ENCODE data around the gene TRMT2A. TPM values are rescaled to one million over a fixed set of nuclear protein-coding genes. Genes with fewer than 3 reads are reported as not detected.

Gene TRMT2A
- total RNA-seq, 1 donor from 2014 or later, result 24.3 TPM

DNA sequence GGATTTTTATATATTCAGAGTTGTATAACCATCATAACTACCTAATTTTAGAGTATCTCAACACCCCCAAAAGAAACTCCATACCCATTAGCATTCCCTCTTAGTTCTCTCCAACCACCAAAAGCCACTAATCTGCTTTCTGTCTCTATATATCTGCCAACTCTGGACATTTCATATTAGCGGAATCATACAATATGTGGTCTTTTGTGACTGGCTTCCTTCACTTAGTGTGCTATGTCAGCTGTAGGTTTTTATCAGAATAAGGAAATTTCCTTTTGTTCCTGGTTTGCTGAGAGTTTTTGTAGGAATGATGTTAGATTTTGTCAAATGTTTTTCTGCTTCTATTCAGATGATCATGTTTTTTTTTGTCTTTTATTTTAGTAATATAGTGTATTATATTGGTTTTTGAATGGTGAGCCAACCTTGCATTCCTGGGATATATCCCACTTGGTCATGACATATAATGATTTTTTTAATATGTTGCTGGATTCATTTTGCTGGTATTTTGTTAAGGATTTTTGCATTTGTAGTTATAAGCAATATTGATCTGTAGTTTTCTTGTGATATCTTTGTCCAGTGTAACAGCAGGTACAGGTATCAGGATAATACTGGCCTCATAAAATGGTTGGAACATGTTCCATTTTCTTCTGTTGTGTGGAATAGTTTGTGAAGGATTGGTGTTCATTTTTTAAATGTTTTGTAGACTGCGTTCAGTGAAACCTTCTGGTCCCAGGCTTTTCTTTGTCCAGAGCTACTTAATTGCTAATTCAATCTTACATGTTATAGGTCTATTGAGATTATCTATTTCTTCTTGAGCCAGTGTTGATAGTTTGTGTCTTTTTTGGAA is 20.2 kb downstream of the TRMT2A start:
- H3K4me3 Mint-ChIP-seq, result no peak overlapping the region
- H3K9me3 Mint-ChIP-seq, result no peaks in the 10 kb centered on the region
- peaks cover 72% of the 10 kb centered on the region for H3K36me3 Mint-ChIP-seq
- no peak overlapping the region for H3K27ac ChIP-seq
- H3K36me3 ChIP-seq, result peaks cover 30% of the 10 kb centered on the region
- H3K4me1 ChIP-seq, result no peaks in the 10 kb centered on the region
- no peak overlapping the region for H3K9ac ChIP-seq
- H3K27me3 Mint-ChIP-seq (ENCODE audit: insufficient read depth, low read depth), result peaks cover 2% of the 10 kb centered on the region
- no peak overlapping the region for H3K4me3 ChIP-seq
- no peaks in the 10 kb centered on the region for H3F3A ChIP-seq (ENCODE audit: low read depth)
- no peak for TF ChIP-seq EZH2phosphoT487 (IDR thresholded peaks at IDR 0.05)
- no peak for TF ChIP-seq EZH2 (IDR thresholded peaks at IDR 0.05)
- TF ChIP-seq, protein P1, sequence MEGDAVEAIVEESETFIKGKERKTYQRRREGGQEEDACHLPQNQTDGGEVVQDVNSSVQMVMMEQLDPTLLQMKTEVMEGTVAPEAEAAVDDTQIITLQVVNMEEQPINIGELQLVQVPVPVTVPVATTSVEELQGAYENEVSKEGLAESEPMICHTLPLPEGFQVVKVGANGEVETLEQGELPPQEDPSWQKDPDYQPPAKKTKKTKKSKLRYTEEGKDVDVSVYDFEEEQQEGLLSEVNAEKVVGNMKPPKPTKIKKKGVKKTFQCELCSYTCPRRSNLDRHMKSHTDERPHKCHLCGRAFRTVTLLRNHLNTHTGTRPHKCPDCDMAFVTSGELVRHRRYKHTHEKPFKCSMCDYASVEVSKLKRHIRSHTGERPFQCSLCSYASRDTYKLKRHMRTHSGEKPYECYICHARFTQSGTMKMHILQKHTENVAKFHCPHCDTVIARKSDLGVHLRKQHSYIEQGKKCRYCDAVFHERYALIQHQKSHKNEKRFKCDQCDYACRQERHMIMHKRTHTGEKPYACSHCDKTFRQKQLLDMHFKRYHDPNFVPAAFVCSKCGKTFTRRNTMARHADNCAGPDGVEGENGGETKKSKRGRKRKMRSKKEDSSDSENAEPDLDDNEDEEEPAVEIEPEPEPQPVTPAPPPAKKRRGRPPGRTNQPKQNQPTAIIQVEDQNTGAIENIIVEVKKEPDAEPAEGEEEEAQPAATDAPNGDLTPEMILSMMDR (IDR thresholded peaks at IDR 0.05), result no peak
- no peak overlapping the region for H3K27ac Mint-ChIP-seq
- no peaks in the 10 kb centered on the region for H3K9me3 ChIP-seq (ENCODE audit: low read depth)
- no peaks in the 10 kb centered on the region for H3K4me1 Mint-ChIP-seq
- no peak overlapping the region for H2AFZ ChIP-seq (replicated peaks)
- no peaks in the 10 kb centered on the region for H3K27me3 ChIP-seq
- H4K20me1 ChIP-seq (ENCODE audit: low read depth), result peaks cover 45% of the 10 kb centered on the region
- H3K4me2 ChIP-seq, result no peak overlapping the region
- peaks cover 66% of the 10 kb centered on the region for H3K79me2 ChIP-seq (ENCODE audit: low read depth)
- DNase-seq (ENCODE audit: low spot score), result no peak

DNA sequence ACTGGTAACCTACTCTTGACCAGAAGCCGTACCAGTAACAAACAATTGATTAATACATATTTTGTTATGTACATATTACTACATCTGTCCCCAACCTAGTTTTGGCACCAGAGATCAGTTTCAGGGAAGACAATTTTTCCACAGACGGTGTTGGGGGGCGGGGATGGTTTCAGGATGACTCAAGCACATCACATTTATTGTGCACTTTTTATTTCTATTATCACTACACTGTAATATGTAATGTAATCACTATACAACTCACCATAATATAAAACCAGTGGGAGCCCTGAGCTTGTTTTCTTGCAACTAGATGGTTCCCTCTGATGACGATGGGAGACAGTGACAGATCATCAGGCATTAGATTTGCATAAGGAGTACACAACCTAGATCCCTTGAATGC is 21.5 kb downstream of the TRMT2A start:
- no peak overlapping the region for H3K27ac ChIP-seq
- H3K27me3 ChIP-seq, result no peaks in the 10 kb centered on the region
- peaks cover 51% of the 10 kb centered on the region for H4K20me1 ChIP-seq (ENCODE audit: low read depth)
- H3F3A ChIP-seq (ENCODE audit: low read depth), result peaks cover 4% of the 10 kb centered on the region
- no peak overlapping the region for H3K9ac ChIP-seq
- peaks cover 61% of the 10 kb centered on the region for H3K79me2 ChIP-seq (ENCODE audit: low read depth)
- no peak for DNase-seq (ENCODE audit: low spot score)
- Mint-ChIP-seq H3K9me3 (no peaks in the 10 kb centered on the region), H3K4me1 (no peaks in the 10 kb centered on the region), H3K27ac (peak overlapping the region; percentile 44), H3K36me3 (peaks cover 78% of the 10 kb centered on the region), H3K27me3 (ENCODE audit: insufficient read depth, low read depth) (peaks cover 5% of the 10 kb centered on the region), H3K4me3 (no peak overlapping the region)
- peaks cover 32% of the 10 kb centered on the region for H3K36me3 ChIP-seq
- H3K4me2 ChIP-seq, result no peak overlapping the region
- H3K4me1 ChIP-seq, result no peaks in the 10 kb centered on the region
- H3K9me3 ChIP-seq (ENCODE audit: low read depth), result no peaks in the 10 kb centered on the region
- TF ChIP-seq EZH2phosphoT487 (IDR thresholded peaks at IDR 0.05) (no peak), EZH2 (IDR thresholded peaks at IDR 0.05) (no peak)
- TF ChIP-seq, protein P1 (IDR thresholded peaks at IDR 0.05), result no peak
- H3K4me3 ChIP-seq, result no peak overlapping the region
- H2AFZ ChIP-seq (replicated peaks), result no peak overlapping the region

DNA sequence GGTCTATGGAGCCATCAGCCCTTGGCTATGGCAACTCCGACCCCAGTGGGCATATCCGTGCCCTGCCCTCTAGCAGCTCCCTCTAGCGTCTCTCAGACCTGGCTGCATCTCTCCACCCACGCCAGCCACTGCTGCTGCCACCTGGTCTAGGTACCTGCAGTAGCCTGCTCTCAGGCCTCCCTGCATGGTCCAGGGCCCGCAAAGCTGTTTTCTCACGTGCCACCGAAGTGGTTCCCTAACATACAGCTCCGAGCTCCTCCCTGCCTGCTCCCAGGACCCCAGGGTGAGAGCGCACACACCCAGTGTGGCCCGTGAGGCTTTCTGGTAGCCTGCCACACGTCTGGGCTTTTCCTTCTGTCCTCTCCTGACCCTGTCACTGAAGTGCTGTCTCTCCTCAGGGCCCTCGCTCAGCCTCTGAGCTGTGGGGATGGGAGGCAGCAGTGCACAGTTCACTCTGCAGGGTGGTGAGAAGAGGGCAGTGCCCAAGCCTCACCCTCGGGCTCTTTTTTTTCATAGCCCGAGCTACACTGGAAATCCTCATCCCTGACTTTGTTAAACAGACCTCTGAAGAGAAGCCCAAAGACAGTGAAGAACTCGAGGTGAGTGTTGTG is 22.7 kb downstream of the TRMT2A start:
- Histone ChIP-seq H4K20me1 (ENCODE audit: low read depth) (peaks cover 51% of the 10 kb centered on the region), H3K9ac (no peak overlapping the region), H3K27ac (no peak overlapping the region), H3K9me3 (ENCODE audit: low read depth) (no peaks in the 10 kb centered on the region), H3K36me3 (peaks cover 37% of the 10 kb centered on the region), H2AFZ (replicated peaks) (no peak overlapping the region), H3K4me3 (no peak overlapping the region), H3F3A (ENCODE audit: low read depth) (peaks cover 4% of the 10 kb centered on the region), H3K4me1 (no peaks in the 10 kb centered on the region), H3K79me2 (ENCODE audit: low read depth) (peaks cover 61% of the 10 kb centered on the region), H3K27me3 (no peaks in the 10 kb centered on the region), H3K4me2 (no peak overlapping the region)
- Mint-ChIP-seq H3K27ac (no peak overlapping the region), H3K27me3 (ENCODE audit: insufficient read depth, low read depth) (peaks cover 5% of the 10 kb centered on the region), H3K36me3 (peaks cover 79% of the 10 kb centered on the region), H3K4me3 (no peak overlapping the region), H3K4me1 (no peaks in the 10 kb centered on the region), H3K9me3 (no peaks in the 10 kb centered on the region)
- TF ChIP-seq EZH2 (IDR thresholded peaks at IDR 0.05), result no peak
- no peak for TF ChIP-seq EZH2phosphoT487 (IDR thresholded peaks at IDR 0.05)
- TF ChIP-seq, protein P1 (IDR thresholded peaks at IDR 0.05), result no peak
- no peak for DNase-seq (ENCODE audit: low spot score)
